Prostate gland (tissue), 2 donors: Measurements from ENCODE around the gene GPATCH4.
"Not testable (repeated sequence)": the region's sequence is repeated elsewhere in the genome, so short reads cannot be mapped to it uniquely, and the experiment has no call there.

Experiments used
- POLR2AphosphoS5 ChIP-seq: sonication (generic); formaldehyde crosslinking; IDR thresholded peaks from one replicate; pipeline ENCODE4 v1.6.1; 2017; ENCODE audit warnings: antibody characterized with exemption
- TF ChIP-seq, protein P1 (sequence below), 4 experiments: fragments of 200-600 bp in 2 of 4; fragments of 450-650 bp in 2 of 4; sonication (generic) in 2 of 4; IDR thresholded peaks; 1 replicate in 3 of 4; 2 replicates in 1 of 4; pipeline ENCODE4 v1.5.1; 2016 to 2019; ENCODE audit warnings: antibody characterized with exemption in 4 of 4, mild to moderate bottlenecking in 2 of 4, moderate library complexity in 2 of 4

DNA sequence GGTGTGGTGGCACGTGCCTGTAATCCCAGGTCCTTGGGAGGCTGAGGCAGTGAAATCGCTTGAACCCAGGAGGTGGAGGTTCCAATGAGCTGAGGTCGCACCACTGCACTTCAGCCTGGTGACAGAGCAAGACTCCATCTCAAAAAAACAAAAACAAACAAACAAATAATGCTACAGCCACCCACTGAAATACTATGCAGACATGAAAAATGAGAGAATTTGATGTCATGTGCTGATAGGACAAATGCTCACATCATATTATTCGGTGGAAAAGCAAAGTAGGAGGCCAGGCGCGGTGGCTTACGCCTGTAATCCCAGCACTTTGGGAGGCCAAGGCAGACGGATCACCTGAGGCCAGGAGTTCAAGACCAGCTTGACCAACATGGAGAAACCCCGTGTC lies 8.8 kb upstream of the GPATCH4 start:
- not testable (repeated sequence) for TF ChIP-seq POLR2AphosphoS5
- TF ChIP-seq, protein P1, sequence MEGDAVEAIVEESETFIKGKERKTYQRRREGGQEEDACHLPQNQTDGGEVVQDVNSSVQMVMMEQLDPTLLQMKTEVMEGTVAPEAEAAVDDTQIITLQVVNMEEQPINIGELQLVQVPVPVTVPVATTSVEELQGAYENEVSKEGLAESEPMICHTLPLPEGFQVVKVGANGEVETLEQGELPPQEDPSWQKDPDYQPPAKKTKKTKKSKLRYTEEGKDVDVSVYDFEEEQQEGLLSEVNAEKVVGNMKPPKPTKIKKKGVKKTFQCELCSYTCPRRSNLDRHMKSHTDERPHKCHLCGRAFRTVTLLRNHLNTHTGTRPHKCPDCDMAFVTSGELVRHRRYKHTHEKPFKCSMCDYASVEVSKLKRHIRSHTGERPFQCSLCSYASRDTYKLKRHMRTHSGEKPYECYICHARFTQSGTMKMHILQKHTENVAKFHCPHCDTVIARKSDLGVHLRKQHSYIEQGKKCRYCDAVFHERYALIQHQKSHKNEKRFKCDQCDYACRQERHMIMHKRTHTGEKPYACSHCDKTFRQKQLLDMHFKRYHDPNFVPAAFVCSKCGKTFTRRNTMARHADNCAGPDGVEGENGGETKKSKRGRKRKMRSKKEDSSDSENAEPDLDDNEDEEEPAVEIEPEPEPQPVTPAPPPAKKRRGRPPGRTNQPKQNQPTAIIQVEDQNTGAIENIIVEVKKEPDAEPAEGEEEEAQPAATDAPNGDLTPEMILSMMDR (IDR thresholded peaks at IDR 0.05): not testable (repeated sequence)
